Measurements from ENCODE around the gene RGPD5.
"Not testable (repeated sequence)": the region's sequence is repeated elsewhere in the genome, so short reads cannot be mapped to it uniquely, and the experiment has no call there.

- TF ChIP-seq, protein P1, sequence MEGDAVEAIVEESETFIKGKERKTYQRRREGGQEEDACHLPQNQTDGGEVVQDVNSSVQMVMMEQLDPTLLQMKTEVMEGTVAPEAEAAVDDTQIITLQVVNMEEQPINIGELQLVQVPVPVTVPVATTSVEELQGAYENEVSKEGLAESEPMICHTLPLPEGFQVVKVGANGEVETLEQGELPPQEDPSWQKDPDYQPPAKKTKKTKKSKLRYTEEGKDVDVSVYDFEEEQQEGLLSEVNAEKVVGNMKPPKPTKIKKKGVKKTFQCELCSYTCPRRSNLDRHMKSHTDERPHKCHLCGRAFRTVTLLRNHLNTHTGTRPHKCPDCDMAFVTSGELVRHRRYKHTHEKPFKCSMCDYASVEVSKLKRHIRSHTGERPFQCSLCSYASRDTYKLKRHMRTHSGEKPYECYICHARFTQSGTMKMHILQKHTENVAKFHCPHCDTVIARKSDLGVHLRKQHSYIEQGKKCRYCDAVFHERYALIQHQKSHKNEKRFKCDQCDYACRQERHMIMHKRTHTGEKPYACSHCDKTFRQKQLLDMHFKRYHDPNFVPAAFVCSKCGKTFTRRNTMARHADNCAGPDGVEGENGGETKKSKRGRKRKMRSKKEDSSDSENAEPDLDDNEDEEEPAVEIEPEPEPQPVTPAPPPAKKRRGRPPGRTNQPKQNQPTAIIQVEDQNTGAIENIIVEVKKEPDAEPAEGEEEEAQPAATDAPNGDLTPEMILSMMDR (IDR thresholded peaks at IDR 0.05), result not testable (repeated sequence)
- TF ChIP-seq POLR2AphosphoS5, POLR2A, EP300 (IDR thresholded peaks at IDR 0.05): not testable (repeated sequence)
Measured at GRCh38 chr2:109779118-109779517, 15.0 kb upstream of the RGPD5 start.

Measured in gastroesophageal sphincter (tissue), 3 donors.